HL-60 (cell line): Measurements from ENCODE around the gene ANGEL2.

Experiments
- DNase-seq, 2 experiments: peaks; one replicate each; pipeline ENCODE4 v3.0.0-alpha.2; 2010 to 2020; ENCODE audit warnings: low read depth in 1 of 2, low spot score in 1 of 2
- H3K27ac ChIP-seq: fragments of 250-450 bp; sonication (Bioruptor Pico); replicated peaks from 2 replicates; pipeline ENCODE4 v1.5.1; 2020; ENCODE audit warnings: mild to moderate bottlenecking, moderate library complexity
- H3K27me3 ChIP-seq: fragments of 250-450 bp; sonication (Bioruptor Pico); 2 replicates; pipeline ENCODE4 v1.5.1; 2021; ENCODE audit warnings: mild to moderate bottlenecking, moderate library complexity; ENCODE audit not compliant: insufficient read depth, poor library complexity, severe bottlenecking
- H3K4me3 ChIP-seq: replicated peaks from 2 replicates; pipeline ENCODE4 v1.5.1; 2011; ENCODE audit warnings: mild to moderate bottlenecking, control low read depth, low read length; ENCODE audit not compliant: insufficient read depth
- GABPA ChIP-seq: IDR thresholded peaks from 2 replicates; pipeline ENCODE4 v1.6.1; 2012; ENCODE audit warnings: low read depth
- POLR2AphosphoS5 ChIP-seq: IDR thresholded peaks from 2 replicates; pipeline ENCODE4 v1.6.1; 2012; ENCODE audit warnings: low read depth
- REST ChIP-seq: IDR thresholded peaks from 2 replicates; pipeline ENCODE4 v1.6.1; 2012; ENCODE audit warnings: low read depth; ENCODE audit not compliant: insufficient replicate concordance
- SPI1 ChIP-seq: IDR thresholded peaks from 2 replicates; pipeline ENCODE4 v1.6.1; 2012; ENCODE audit warnings: low read depth, mild to moderate bottlenecking, borderline replicate concordance
- TF ChIP-seq, protein P1 (sequence below): IDR thresholded peaks from one replicate; pipeline ENCODE4 v1.5.1; 2011; ENCODE audit warnings: low read length, control low read depth, inconsistent platforms; ENCODE audit not compliant: insufficient read depth

ANGEL2 gene

DNA sequence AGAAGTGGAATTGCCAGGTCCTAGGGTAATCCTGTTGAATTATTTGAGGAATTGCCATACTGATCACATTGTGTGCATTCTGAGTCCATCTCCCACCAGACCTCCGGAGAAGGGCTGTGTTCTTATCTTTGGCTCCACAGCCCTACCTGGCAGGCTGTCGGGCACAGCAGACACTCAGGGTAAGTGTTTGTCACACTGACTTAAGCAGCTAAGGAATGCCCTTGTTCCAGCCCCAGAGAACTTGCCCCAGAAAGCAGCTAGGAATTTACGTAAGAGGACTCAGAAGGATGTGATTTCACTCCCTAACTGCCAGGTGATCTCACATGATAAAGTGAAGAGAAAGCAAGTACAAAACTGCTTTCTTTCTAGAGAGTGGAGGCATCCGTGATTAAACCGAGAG lies 44.4 kb downstream of the ANGEL2 start:
- no peak for TF ChIP-seq GABPA
- TF ChIP-seq, protein P1, sequence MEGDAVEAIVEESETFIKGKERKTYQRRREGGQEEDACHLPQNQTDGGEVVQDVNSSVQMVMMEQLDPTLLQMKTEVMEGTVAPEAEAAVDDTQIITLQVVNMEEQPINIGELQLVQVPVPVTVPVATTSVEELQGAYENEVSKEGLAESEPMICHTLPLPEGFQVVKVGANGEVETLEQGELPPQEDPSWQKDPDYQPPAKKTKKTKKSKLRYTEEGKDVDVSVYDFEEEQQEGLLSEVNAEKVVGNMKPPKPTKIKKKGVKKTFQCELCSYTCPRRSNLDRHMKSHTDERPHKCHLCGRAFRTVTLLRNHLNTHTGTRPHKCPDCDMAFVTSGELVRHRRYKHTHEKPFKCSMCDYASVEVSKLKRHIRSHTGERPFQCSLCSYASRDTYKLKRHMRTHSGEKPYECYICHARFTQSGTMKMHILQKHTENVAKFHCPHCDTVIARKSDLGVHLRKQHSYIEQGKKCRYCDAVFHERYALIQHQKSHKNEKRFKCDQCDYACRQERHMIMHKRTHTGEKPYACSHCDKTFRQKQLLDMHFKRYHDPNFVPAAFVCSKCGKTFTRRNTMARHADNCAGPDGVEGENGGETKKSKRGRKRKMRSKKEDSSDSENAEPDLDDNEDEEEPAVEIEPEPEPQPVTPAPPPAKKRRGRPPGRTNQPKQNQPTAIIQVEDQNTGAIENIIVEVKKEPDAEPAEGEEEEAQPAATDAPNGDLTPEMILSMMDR = no peak
- no peak for TF ChIP-seq REST
- TF ChIP-seq SPI1 = no peak
- TF ChIP-seq POLR2AphosphoS5 = no peak
- Histone ChIP-seq H3K4me3 (no peak overlapping the region), H3K27me3 (peaks cover 5% of the 10 kb centered on the region), H3K27ac (no peak overlapping the region)
- no peak for DNase-seq

DNA sequence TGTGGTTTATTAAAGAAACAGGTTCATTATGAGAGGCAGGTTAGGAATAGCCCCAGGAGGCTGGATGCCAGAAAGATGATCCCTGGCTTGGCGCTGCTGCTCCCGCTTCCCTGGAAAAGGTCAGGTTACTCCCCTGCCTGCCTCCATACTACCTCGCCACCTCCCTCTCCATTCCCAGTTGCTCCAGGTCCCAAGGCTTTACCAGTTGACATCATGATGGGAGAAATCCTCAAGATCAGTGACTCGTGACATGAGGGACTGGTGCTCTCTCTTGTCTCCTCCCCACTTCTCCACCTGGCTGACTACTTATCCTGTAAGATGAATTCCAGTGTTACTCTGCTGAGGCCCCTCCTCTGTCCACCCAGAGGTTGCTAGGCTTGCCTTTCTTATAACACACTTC lies 45.6 kb downstream of the ANGEL2 start:
- Histone ChIP-seq H3K27me3 (peaks cover 7% of the 10 kb centered on the region), H3K4me3 (no peak overlapping the region), H3K27ac (no peak overlapping the region)
- DNase-seq = no peak
- TF ChIP-seq, protein P1 = no peak
- no peak for TF ChIP-seq REST
- TF ChIP-seq POLR2AphosphoS5 = no peak
- TF ChIP-seq SPI1 = no peak
- no peak for TF ChIP-seq GABPA

- TF ChIP-seq GABPA (no peak), REST (no peak), SPI1 (no peak), POLR2AphosphoS5 (no peak)
- TF ChIP-seq, protein P1 = no peak
- DNase-seq = no peak
- H3K27me3 ChIP-seq = peaks cover 9% of the 10 kb centered on the region
- H3K4me3 ChIP-seq = no peak overlapping the region
- H3K27ac ChIP-seq = no peak overlapping the region
These were observed 47.3 kb downstream of the ANGEL2 start for GRCh38 chr1:212968368-212968863.
